ENCODE measurements around the gene HSP90B1.

- TF ChIP-seq CTCF (IDR thresholded peaks at IDR 0.05): no peak
- TF ChIP-seq POLR2AphosphoS5 (IDR thresholded peaks at IDR 0.05; ENCODE audit: insufficient read depth in 1 of 2, low read depth in 1 of 2): no peak
- TF ChIP-seq POLR2A (IDR thresholded peaks at IDR 0.05): no peak
These were observed 22.3 kb downstream of the HSP90B1 start for GRCh38 chr12:103952497-103952896.

All from vagina (tissue), 2 donors.